Measurements from ENCODE around the gene SEPTIN14. TPM values are rescaled to one million over a fixed set of nuclear protein-coding genes. Genes with fewer than 3 reads are reported as not detected.
A peak's percentile ranks its signal among the peaks of the same experiment; 100 is the strongest.

SEPTIN14 gene
- total and polyA plus RNA-seq, 2 of the 8 experiments (the other 6 are each of a cell fraction or from before 2014, with no cell fraction given), result not detected

DNA sequence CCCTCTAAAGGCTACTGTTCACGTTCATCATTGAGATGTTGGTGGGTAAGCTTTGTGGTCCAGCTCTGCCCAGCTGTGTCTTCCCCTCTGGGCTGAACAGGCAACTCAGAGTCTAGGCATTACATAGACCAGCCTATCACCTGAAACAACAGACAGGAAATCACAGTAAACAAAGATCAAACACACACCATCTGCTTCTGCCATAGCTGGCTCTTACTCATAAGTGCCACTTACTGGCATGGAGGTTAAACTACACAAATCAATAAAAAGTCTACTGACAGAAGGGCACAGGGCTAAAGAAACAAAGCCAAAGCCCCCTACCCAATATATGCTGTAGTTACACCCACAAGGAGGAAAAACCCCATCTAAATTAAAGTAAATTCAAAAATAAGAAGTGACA is 35.0 kb downstream of the SEPTIN14 start:
- FAIRE-seq, result no peak
- H2BK120ac ChIP-seq (replicated peaks; ENCODE audit: low read depth, low read length), result no peak overlapping the region
- peaks cover 0 to 1% (median 0%) of the 10 kb centered on the region in 4 experiments; a peak in 1 of 7 replicates for H3K27me3 ChIP-seq (replicated peaks in 1 of 4; ENCODE audit: control insufficient read depth in 3 of 4, extremely low read depth in 1 of 4, insufficient read depth in 3 of 4, low read length in 3 of 4)
- no peak overlapping the region; the same call in 1 of the 2 replicates for H2AFZ ChIP-seq (ENCODE audit: low read length)
- no peak overlapping the region for H2BK5ac ChIP-seq (ENCODE audit: low read depth, low read length)
- no peak overlapping the region for H3K9ac ChIP-seq (replicated peaks in 1 of 4; ENCODE audit: extremely low read depth in 1 of 4, low read depth in 3 of 4, low read length in 3 of 4)
- H4K20me1 ChIP-seq (replicated peaks in 1 of 2; ENCODE audit: control insufficient read depth in 1 of 2, insufficient read depth in 2 of 2, low read length in 2 of 2), result no peaks in the 10 kb centered on the region
- ChIA-PET CTCF (ENCODE audit: partially characterized antibody) (interaction anchor here (0.7 kb wide), 1 partner anchor 332 kb away, joined by 3 read pairs; no protein-coding TSS in a partner anchor), POLR2A (ENCODE audit: partially characterized antibody) (no interaction called here)
- H3K23ac ChIP-seq (ENCODE audit: insufficient read length), result no peak overlapping the region
- no peak overlapping the region for H3K14ac ChIP-seq (ENCODE audit: insufficient read length)
- no peak overlapping the region for H3K27ac ChIP-seq (ENCODE audit: low read depth, low read length)
- H3K4me2 ChIP-seq (ENCODE audit: insufficient read depth in 1 of 2, low read depth in 2 of 2, low read length in 2 of 2), result no peak overlapping the region
- WGBS, 2 experiments (ENCODE audit: extremely low coverage in 1 of 2, insufficient coverage in 1 of 2, insufficient read length in 1 of 2, insufficient replicate concordance in 2 of 2, low coverage in 1 of 2, low lambda C conversion rate in 2 of 2, missing lambda C conversion rate in 1 of 2), result 75% methylated on average over 1 of the region's 1 CpG; no CpG with 5 or more reads in 1 of the 2 experiments
- H3K4ac ChIP-seq (replicated peaks; ENCODE audit: insufficient read length, low read depth, low read length), result no peak overlapping the region
- H4K8ac ChIP-seq (ENCODE audit: extremely low read depth, insufficient read depth, low read length), result peak overlapping the region; percentile 14; the same call in 1 of the 2 replicates
- H3K9me3 ChIP-seq (ENCODE audit: insufficient read depth in 2 of 2, low read depth in 1 of 2, low read length in 1 of 2), result peaks cover 15 to 16% of the 10 kb centered on the region in 2 experiments
- H3K4me1 ChIP-seq (replicated peaks in 1 of 4; ENCODE audit: control insufficient read depth in 3 of 4, insufficient read depth in 4 of 4, low read length in 3 of 4), result no peaks in the 10 kb centered on the region; a peak in 1 of 7 replicates
- H2AK5ac ChIP-seq (ENCODE audit: low read depth, low read length), result no peak overlapping the region
- H3K79me2 ChIP-seq (ENCODE audit: control insufficient read depth in 1 of 2, insufficient read depth in 2 of 2, low read length in 2 of 2), result no peaks in the 10 kb centered on the region
- no peaks in the 10 kb centered on the region for H3K36me3 ChIP-seq (ENCODE audit: control insufficient read depth in 2 of 4, insufficient read depth in 4 of 4, low read length in 3 of 4)
- DNase-seq (ENCODE audit: low read depth in 1 of 2, low spot score in 2 of 2), result no peak
- no peak overlapping the region for H2BK12ac ChIP-seq (ENCODE audit: low read depth, low read length)
- H2BK20ac ChIP-seq (ENCODE audit: low read length), result no peak overlapping the region
- no peak overlapping the region for H4K91ac ChIP-seq (replicated peaks; ENCODE audit: insufficient read length, low read length)
- TF ChIP-seq CEBPB (IDR thresholded peaks at IDR 0.05; ENCODE audit: low read depth, low read length) (no peak), BCL11A (IDR thresholded peaks at IDR 0.05; ENCODE audit: low read depth in 2 of 2, low read length in 2 of 2) (no peak)
- TF ChIP-seq, protein P1, sequence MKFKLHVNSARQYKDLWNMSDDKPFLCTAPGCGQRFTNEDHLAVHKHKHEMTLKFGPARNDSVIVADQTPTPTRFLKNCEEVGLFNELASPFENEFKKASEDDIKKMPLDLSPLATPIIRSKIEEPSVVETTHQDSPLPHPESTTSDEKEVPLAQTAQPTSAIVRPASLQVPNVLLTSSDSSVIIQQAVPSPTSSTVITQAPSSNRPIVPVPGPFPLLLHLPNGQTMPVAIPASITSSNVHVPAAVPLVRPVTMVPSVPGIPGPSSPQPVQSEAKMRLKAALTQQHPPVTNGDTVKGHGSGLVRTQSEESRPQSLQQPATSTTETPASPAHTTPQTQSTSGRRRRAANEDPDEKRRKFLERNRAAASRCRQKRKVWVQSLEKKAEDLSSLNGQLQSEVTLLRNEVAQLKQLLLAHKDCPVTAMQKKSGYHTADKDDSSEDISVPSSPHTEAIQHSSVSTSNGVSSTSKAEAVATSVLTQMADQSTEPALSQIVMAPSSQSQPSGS (IDR thresholded peaks at IDR 0.05; ENCODE audit: low read length), result no peak
- H3K4me3 ChIP-seq (ENCODE audit: extremely low read depth in 1 of 4, insufficient read depth in 2 of 4, low read depth in 3 of 4, low read length in 4 of 4), result no peak overlapping the region
- H2BK15ac ChIP-seq (ENCODE audit: low read length), result no peak overlapping the region
- H4K5ac ChIP-seq (ENCODE audit: insufficient read length, low read depth, low read length), result no peak overlapping the region
- no peaks in the 10 kb centered on the region for H3K79me1 ChIP-seq (ENCODE audit: low read depth, low read length)
- H3K56ac ChIP-seq (replicated peaks; ENCODE audit: insufficient read length, low read depth, low read length), result no peak overlapping the region
- H3K18ac ChIP-seq (ENCODE audit: extremely low read depth, low read length), result no peak overlapping the region
- H3K23me2 ChIP-seq (ENCODE audit: low read depth, low read length), result no peaks in the 10 kb centered on the region
